ENCODE measurements around the gene UBA7. TPM values are rescaled to one million over a fixed set of nuclear protein-coding genes. Genes with fewer than 3 reads are reported as not detected.
"Not testable (repeated sequence)": the region's sequence is repeated elsewhere in the genome, so short reads cannot be mapped to it uniquely, and the experiment has no call there.

The UBA7 gene
- total RNA-seq, 1 donor: 44.0 TPM

DNA sequence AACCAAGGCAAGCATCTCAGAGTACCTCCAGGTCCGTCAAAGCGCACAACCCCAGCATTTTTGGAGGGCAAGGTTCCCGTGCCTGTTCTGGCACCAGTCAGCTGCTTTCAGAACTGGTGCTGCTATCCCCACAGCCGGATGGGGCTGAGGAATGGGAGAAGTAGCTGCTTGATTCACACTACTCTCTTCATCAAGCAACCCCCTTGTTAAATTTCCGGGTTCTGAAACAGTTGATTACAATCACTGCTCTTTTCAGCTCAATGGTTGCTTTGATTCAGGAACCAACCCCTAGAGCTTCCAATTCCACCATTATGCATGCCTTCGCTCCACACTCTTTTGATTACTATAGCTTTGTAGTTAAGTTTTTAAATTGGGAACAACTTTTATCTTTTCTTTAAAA is 12.3 kb upstream of the UBA7 start:
- no peak overlapping the region for H3K4me3 ChIP-seq (ENCODE audit: low read depth, low read length)
- TF ChIP-seq, protein P1, sequence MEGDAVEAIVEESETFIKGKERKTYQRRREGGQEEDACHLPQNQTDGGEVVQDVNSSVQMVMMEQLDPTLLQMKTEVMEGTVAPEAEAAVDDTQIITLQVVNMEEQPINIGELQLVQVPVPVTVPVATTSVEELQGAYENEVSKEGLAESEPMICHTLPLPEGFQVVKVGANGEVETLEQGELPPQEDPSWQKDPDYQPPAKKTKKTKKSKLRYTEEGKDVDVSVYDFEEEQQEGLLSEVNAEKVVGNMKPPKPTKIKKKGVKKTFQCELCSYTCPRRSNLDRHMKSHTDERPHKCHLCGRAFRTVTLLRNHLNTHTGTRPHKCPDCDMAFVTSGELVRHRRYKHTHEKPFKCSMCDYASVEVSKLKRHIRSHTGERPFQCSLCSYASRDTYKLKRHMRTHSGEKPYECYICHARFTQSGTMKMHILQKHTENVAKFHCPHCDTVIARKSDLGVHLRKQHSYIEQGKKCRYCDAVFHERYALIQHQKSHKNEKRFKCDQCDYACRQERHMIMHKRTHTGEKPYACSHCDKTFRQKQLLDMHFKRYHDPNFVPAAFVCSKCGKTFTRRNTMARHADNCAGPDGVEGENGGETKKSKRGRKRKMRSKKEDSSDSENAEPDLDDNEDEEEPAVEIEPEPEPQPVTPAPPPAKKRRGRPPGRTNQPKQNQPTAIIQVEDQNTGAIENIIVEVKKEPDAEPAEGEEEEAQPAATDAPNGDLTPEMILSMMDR (IDR thresholded peaks at IDR 0.05; ENCODE audit: insufficient read depth, low read depth, low read length): no peak
- no peak for DNase-seq (ENCODE audit: low read depth)

DNA sequence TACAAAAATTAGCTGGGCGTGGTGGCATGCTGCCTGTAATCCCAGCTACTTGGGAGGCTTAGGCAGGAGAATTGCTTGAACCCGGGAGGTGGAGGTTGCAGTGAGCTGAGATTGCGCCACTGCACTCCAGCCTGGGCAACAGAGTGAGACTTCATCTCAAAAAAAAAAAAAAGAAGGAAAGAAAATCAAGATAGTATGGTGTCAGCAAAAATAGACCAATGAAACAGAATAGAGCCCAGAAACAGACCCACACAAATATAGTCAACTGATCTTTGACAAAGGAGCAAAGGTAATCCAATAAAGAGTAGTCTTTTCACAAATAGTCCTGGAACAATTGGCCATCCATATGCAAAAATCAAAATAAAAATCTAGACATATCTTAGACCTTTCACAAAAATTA is 9.4 kb upstream of the UBA7 start:
- DNase-seq (ENCODE audit: low read depth); H3K4me3 ChIP-seq (ENCODE audit: low read depth, low read length): not testable (repeated sequence)

DNA sequence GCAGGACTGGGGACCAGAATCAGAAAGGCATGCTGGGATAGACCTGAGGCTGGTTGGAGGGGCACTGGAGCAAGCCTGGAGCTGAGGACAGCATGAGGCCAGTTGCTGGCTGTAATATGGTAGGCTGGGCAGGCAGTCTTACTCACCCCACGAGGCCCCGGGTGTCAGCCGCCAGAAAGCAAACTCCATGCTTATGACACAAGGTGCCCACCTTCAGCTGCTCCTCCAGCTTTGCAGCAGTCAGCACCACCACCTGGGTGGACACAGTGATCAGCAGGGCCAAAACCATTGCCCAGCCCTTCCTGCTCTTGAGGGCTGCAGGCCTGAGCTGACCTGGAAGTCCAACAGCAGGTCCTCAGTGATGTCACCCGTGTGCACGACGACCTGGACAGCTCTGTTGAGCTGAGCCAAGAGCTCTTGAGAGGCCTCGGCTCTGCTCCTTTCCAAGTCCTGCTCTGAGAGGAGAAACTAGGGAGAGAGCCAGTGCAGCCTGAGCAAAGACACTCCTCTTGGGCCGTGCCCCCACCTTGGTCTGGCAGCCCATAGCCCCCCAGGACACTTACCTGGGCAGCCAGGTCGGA is 747 bp downstream of the UBA7 start:
- DNase-seq (ENCODE audit: low read depth): no peak
- peak overlapping the region; percentile 74 for H3K4me3 ChIP-seq (ENCODE audit: low read depth, low read length)
- TF ChIP-seq, protein P1 (IDR thresholded peaks at IDR 0.05; ENCODE audit: insufficient read depth, low read depth, low read length): no peak

DNA sequence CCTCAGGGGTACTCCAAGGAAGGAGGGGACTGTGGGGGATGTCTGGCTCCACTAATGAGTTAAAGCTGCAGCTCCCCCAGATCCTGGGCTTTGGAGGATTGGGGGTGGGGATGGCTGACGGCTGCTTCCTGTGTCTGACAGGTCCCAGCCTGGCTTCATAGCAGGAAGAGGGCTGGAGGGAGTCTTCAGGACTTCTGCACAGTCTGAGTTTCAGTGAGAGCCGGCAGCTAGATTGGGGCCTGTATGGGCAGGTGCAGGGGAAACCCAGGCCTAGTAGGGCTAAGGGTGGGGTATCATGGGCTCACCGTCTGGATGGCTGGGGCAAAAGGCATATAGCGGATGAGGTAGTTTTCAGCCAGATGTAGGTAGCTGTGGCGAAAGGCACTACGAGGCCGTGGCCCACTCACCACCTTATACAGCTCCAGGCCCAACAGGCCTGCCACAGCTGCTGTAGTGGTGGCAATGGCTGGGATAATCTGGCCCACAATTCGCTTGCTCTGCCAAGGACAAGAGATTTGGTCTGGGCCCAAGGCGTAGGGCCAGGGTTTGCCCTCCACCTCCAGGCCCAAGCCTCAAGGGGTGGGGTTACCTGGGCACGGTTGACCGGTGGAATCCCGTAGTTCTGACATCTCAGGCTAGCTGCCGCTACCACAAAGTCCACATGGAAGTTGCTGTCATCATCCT is 6.2 kb downstream of the UBA7 start:
- no peak overlapping the region for H3K4me3 ChIP-seq (ENCODE audit: low read depth, low read length)
- DNase-seq (ENCODE audit: low read depth): no peak
- TF ChIP-seq, protein P1 (IDR thresholded peaks at IDR 0.05; ENCODE audit: insufficient read depth, low read depth, low read length): no peak

DNA sequence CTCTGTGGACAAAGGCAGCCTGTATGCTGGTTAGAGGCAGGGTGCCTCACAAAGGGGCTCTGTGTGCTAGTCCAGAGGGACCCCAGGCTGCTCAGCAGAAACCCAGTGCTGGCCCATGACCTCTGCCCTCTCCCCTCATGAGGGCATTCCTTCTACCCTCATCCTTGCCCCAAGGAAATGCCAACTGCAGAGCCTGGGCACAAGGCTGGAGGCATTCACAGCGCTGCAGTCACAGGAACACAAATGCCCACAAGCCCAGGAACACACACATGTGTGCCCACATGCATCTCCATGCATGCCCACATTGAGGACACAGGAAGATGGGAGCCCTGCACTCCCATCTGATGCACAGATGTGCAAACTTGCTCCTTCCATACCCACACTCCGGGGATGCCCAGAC is 6.9 kb downstream of the UBA7 start:
- DNase-seq (ENCODE audit: low read depth): no peak
- TF ChIP-seq, protein P1 (IDR thresholded peaks at IDR 0.05; ENCODE audit: insufficient read depth, low read depth, low read length): no peak
- no peak overlapping the region for H3K4me3 ChIP-seq (ENCODE audit: low read depth, low read length)

DNA sequence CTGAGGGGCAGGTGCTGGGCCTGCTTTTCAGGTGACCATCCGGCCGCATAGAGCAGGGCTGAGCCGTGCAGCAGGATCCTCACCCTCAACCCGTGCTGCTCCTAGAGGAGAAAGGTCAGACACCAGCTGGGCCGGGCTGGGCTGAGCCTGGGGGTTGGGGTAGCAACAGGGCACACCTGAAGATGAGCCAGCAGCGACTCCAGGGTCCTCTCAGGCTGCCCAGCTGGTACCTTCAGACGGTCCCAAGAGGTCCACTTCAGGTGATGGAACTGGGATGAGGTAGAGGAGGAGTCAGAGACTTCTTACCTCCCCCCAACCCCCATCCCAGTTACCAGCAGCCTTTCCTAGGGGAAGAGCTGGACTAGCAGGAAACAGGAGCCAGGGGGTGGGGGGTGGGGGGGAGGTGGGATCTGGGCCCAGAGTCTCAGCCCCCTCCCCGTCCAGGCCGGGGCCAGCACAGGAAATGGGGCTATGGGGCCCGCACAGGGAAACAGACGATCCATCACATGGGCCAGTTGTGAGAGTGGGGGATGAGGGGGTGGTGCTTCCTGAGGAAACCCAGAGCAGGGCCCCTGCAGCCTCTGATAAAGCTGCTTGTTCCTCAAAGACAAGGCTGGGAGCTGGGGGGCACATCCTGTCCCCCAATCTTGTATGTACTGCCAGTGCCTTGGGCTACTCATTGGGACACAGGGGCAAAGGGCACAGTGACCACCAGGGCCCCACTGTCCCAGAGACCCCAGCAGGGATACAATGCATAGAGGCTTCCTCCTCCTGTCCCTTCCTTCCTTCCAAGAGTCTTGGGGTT is 7.7 kb downstream of the UBA7 start:
- peak; percentile 61 for DNase-seq (ENCODE audit: low read depth)
- H3K4me3 ChIP-seq (ENCODE audit: low read depth, low read length): no peak overlapping the region
- TF ChIP-seq, protein P1 (IDR thresholded peaks at IDR 0.05; ENCODE audit: insufficient read depth, low read depth, low read length): no peak

DNA sequence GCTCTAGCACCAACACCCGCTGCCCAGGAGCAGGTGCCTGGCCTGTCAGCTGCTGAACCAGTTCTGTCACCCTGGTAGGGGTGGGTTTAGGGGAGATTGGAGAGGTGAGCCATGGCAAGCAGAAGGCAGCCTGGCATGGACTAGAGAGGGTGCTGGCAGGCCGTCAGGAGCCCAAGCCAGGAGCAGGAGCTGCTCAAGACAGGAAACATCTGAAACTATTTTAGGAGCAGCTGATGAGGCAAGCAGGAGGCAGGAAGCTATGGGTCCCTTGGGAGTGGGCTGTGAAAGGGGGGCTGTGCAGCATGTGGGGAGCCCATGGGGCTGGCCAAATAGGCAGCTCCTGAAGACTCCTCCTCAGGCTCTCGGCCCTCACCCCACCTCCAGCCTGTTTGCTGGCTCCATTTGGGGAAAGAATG is 8.4 kb downstream of the UBA7 start:
- TF ChIP-seq, protein P1 (IDR thresholded peaks at IDR 0.05; ENCODE audit: insufficient read depth, low read depth, low read length): no peak
- no peak overlapping the region for H3K4me3 ChIP-seq (ENCODE audit: low read depth, low read length)
- DNase-seq (ENCODE audit: low read depth): peak; percentile 84
